Spinal cord (tissue), 10 donors: Measurements from ENCODE around the gene USP28. TPM values are rescaled to one million over a fixed set of nuclear protein-coding genes. Genes with fewer than 3 reads are reported as not detected.
"Not testable (repeated sequence)": the region's sequence is repeated elsewhere in the genome, so short reads cannot be mapped to it uniquely, and the experiment has no call there.

Source experiments
- DNase-seq, 6 donors: peaks; one replicate each; pipeline versions ENCODE4 v3.0.0 to v3.0.0-alpha.2; 2013 to 2015; ENCODE audit warnings: low spot score in 6 of 6, low read depth in 4 of 6
- H3K27ac ChIP-seq: one replicate; pipeline ENCODE4 v1.5.1; 2013; ENCODE audit warnings: low read depth, low read length, control low read depth
- H3K27me3 ChIP-seq: one replicate; pipeline ENCODE4 v1.6.1; 2013; ENCODE audit warnings: low read length; ENCODE audit not compliant: control insufficient read depth, insufficient read depth
- H3K36me3 ChIP-seq: one replicate; pipeline ENCODE4 v1.6.1; 2013; ENCODE audit warnings: low read length; ENCODE audit not compliant: control insufficient read depth, insufficient read depth
- H3K4me1 ChIP-seq: one replicate; pipeline ENCODE4 v1.6.1; 2013; ENCODE audit warnings: low read length; ENCODE audit not compliant: control insufficient read depth, insufficient read depth
- H3K4me3 ChIP-seq: one replicate; pipeline ENCODE4 v1.5.1; 2013; ENCODE audit warnings: low read depth, low read length, control low read depth
- H3K9me3 ChIP-seq: one replicate; pipeline ENCODE4 v1.6.1; 2013; ENCODE audit warnings: low read length; ENCODE audit not compliant: control insufficient read depth, insufficient read depth
- WGBS: methylation state at CpG from one replicate; pipeline ENCODE4 v1.1.5; 2013; ENCODE audit warnings: missing lambda C conversion rate; ENCODE audit not compliant: insufficient coverage; 5-methylcytosine and 5-hydroxymethylcytosine counted together
- polyA plus RNA-seq, 2 donors: library from polyadenylated mRNA; unstranded; fragments of 120-200 nt; gene quantifications; one replicate each; pipeline ENCODE4 v1.2.1, GENCODE V29; 2013; ENCODE audit not compliant: insufficient read length in 2 of 2
- small RNA-seq: library from RNA; depleted of rRNA; stranded (forward); fragments of <200 nt; gene quantifications from one replicate; pipeline ENCODE3, GENCODE V24; 2014; ENCODE audit warnings: low replicate concordance
- total RNA-seq, 2 donors: library from RNA; depleted of rRNA in 1 of 2; stranded (reverse); fragments of 120-200 nt in 1 of 2; fragments of >200 nt in 1 of 2; gene quantifications; one replicate each; pipeline versions ENCODE4 v1.2.3 to v1.2.4, GENCODE V29; 2013 to 2014
- donor health status: healthy.

Gene USP28
- total and polyA plus RNA-seq, 4 donors, result 21.9 to 38.1 (median 28.7) TPM

DNA sequence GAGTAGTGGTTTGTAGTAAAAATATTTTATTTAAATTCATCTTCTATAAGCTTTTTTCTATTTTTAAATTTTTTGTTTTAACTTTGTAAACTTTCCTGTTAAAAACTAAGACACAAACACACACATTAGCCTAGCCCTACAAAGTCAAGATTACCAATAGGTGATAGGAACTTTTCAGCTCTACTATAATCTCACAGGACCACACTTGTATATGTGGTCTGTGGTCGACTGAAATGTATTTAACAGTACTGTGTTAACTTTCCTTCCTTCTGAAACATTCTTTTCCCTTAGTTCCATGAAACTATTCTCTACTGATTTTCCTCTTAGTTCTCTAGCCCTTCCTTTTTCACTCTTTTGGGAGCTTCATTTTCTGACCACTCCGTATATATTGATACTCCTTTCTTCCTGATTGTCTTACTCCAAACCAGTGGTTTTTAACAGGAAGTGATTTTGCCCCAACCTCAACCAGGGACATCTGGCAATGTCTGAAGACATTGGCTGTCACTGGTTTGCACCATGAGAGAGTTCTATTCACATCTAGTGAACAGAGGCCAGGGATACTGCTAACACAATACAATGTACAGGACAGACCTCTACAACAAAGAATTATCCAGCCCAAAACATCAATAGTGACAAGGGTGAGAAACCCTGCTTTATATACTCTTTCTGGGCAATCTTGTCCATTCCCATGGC, 110.7 kb downstream of the USP28 start:
- H3K27ac ChIP-seq, result no peak overlapping the region
- no peaks in the 10 kb centered on the region for H3K4me1 ChIP-seq
- H3K27me3 ChIP-seq, result no peaks in the 10 kb centered on the region
- 85% methylated on average over 1 of the region's 2 CpGs for WGBS
- DNase-seq, result no peak
- H3K36me3 ChIP-seq, result peaks cover 6% of the 10 kb centered on the region
- H3K4me3 ChIP-seq, result no peak overlapping the region
- no peaks in the 10 kb centered on the region for H3K9me3 ChIP-seq

- not testable (repeated sequence) for H3K4me1 ChIP-seq, H3K9me3 ChIP-seq, H3K4me3 ChIP-seq, H3K27ac ChIP-seq, DNase-seq, H3K36me3 ChIP-seq, H3K27me3 ChIP-seq
- WGBS, result no CpG with 5 or more reads among the region's 2 CpGs
Measured at GRCh38 chr11:113763040-113763439, 112.3 kb downstream of the USP28 start.

- H3K9me3 ChIP-seq, result no peaks in the 10 kb centered on the region
- no peak overlapping the region for H3K27ac ChIP-seq
- WGBS, result no CpG with 5 or more reads among the region's 3 CpGs
- no peak overlapping the region for H3K4me3 ChIP-seq
- H3K27me3 ChIP-seq, result no peaks in the 10 kb centered on the region
- H3K36me3 ChIP-seq, result peaks cover 14% of the 10 kb centered on the region
- no peaks in the 10 kb centered on the region for H3K4me1 ChIP-seq
- peak in 2 of 6 donors; percentile 26 to 55 for DNase-seq
Measured at GRCh38 chr11:113760241-113760640, 115.1 kb downstream of the USP28 start.

- H3K36me3 ChIP-seq, result peaks cover 22% of the 10 kb centered on the region
- DNase-seq, result no peak
- no peak overlapping the region for H3K27ac ChIP-seq
- no CpG with 5 or more reads among the region's 3 CpGs for WGBS
- H3K4me1 ChIP-seq, result no peaks in the 10 kb centered on the region
- no peaks in the 10 kb centered on the region for H3K27me3 ChIP-seq
- no peak overlapping the region for H3K4me3 ChIP-seq
- H3K9me3 ChIP-seq, result no peaks in the 10 kb centered on the region
Measured at GRCh38 chr11:113752932-113753331, 122.4 kb downstream of the USP28 start.

Small RNAs within 50 kb of the gene (small RNA-seq; reads per million reads assigned to genes)
- gene LRRC37A13P, result not detected
- not detected for gene RNU6-1107P
- not detected for gene RPS29P19

Other genes with a start within 250 kb of the USP28 start
- gene TMPRSS5, start 169.3 kb downstream of the USP28 start, total RNA-seq, result 10 to 100 TPM in 1 of 2 donors, 1 to 10 TPM in 1; 9.5 to 18.8 TPM
- 10 to 100 TPM; 11.0 to 22.7 TPM for gene TMPRSS5, start 169.3 kb downstream of the USP28 start, polyA plus RNA-seq
- 10 to 100 TPM; 20.6 to 21.0 TPM for gene ZW10, start 101.9 kb downstream of the USP28 start, total RNA-seq
- gene ZW10, start 101.9 kb downstream of the USP28 start, polyA plus RNA-seq, result 10 to 100 TPM; 11.4 to 13.2 TPM
- gene CLDN25, start 95.8 kb downstream of the USP28 start, total RNA-seq, result not detected
- not detected for gene CLDN25, start 95.8 kb downstream of the USP28 start, polyA plus RNA-seq
- gene HTR3B, start 29.2 kb upstream of the USP28 start, total RNA-seq, result under 1 TPM in 1 of 2 donors, not detected in 1; 0.79 TPM
- gene HTR3B, start 29.2 kb upstream of the USP28 start, polyA plus RNA-seq, result under 1 TPM; 0.13 to 0.86 TPM
- 10 to 100 TPM in 1 of 2 donors, under 1 TPM in 1; 0.28 to 23.0 TPM for gene HTR3A, start 99.5 kb upstream of the USP28 start, total RNA-seq
- under 1 TPM; 0.38 to 0.59 TPM for gene HTR3A, start 99.5 kb upstream of the USP28 start, polyA plus RNA-seq
- gene ZBTB16, start 184.1 kb upstream of the USP28 start, total RNA-seq, result 10 to 100 TPM; 12.7 to 17.9 TPM
- 1 to 10 TPM; 4.5 to 5.6 TPM for gene ZBTB16, start 184.1 kb upstream of the USP28 start, polyA plus RNA-seq